ENCODE data around the gene MTIF3.
"Not testable (repeated sequence)": the region's sequence is repeated elsewhere in the genome, so short reads cannot be mapped to it uniquely, and the experiment has no call there.

MTIF3 gene

GRCh38 chr13:27411341-27411740, 39.0 kb downstream of the MTIF3 start:
- no peak for DNase-seq (ENCODE audit: low read depth)

- DNase-seq (ENCODE audit: low read depth): no peak
Observed at GRCh38 chr13:27409013-27409412, 41.4 kb downstream of the MTIF3 start.

GRCh38 chr13:27408074-27408473, 42.3 kb downstream of the MTIF3 start:
- no peak for DNase-seq (ENCODE audit: low read depth)

GRCh38 chr13:27406178-27406939, 44.0 kb downstream of the MTIF3 start:
- DNase-seq (ENCODE audit: low read depth): peak; percentile 10

GRCh38 chr13:27405546-27406134, 44.7 kb downstream of the MTIF3 start:
- DNase-seq (ENCODE audit: low read depth): no peak

GRCh38 chr13:27404680-27405079, 45.7 kb downstream of the MTIF3 start:
- no peak for DNase-seq (ENCODE audit: low read depth)

GRCh38 chr13:27403727-27404385, 46.5 kb downstream of the MTIF3 start:
- DNase-seq (ENCODE audit: low read depth): no peak

GRCh38 chr13:27403203-27403678, 47.1 kb downstream of the MTIF3 start:
- no peak for DNase-seq (ENCODE audit: low read depth)

GRCh38 chr13:27401210-27401609, 49.2 kb downstream of the MTIF3 start:
- no peak for DNase-seq (ENCODE audit: low read depth)

- DNase-seq (ENCODE audit: low read depth): not testable (repeated sequence)
Observed at GRCh38 chr13:27400405-27400804, 50.0 kb downstream of the MTIF3 start.

- DNase-seq (ENCODE audit: low read depth): no peak
Observed at GRCh38 chr13:27398360-27398759, 52.0 kb downstream of the MTIF3 start.

GRCh38 chr13:27396252-27396846, 54.0 kb downstream of the MTIF3 start:
- DNase-seq (ENCODE audit: low read depth): no peak

- DNase-seq (ENCODE audit: low read depth): no peak
Observed at GRCh38 chr13:27395007-27395510, 55.3 kb downstream of the MTIF3 start.

GRCh38 chr13:27393101-27393500, 57.3 kb downstream of the MTIF3 start:
- DNase-seq (ENCODE audit: low read depth): no peak

- no peak for DNase-seq (ENCODE audit: low read depth)
Observed at GRCh38 chr13:27391471-27391870, 58.9 kb downstream of the MTIF3 start.

GRCh38 chr13:27389891-27390290, 60.5 kb downstream of the MTIF3 start:
- no peak for DNase-seq (ENCODE audit: low read depth)

- no peak for DNase-seq (ENCODE audit: low read depth)
Observed at GRCh38 chr13:27388241-27388640, 62.1 kb downstream of the MTIF3 start.

All from fibroblast of the conjunctiva (primary cell).